A673 (cell line): ENCODE measurements around the gene SPPL2B. TPM values are rescaled to one million over a fixed set of nuclear protein-coding genes. Genes with fewer than 3 reads are reported as not detected.

Experiments
- BruUV-seq: library from RNA; stranded (reverse); fragments of 400-500 nt; replicated peaks from 2 replicates; lab custom pipeline; 2021; lab: Mats Ljungman, UMichigan
- CTCF ChIA-PET: fragments of 300-600 bp; sonication (Branson Sonifier 250); formaldehyde crosslinking; loops from one replicate; lab custom pipeline; 2022; ENCODE audit warnings: antibody characterized with exemption; lab: Charles Lee
- POLR2A ChIA-PET: fragments of 300-600 bp; sonication (Branson Sonifier 250); formaldehyde crosslinking; loops from one replicate; lab custom pipeline; 2022; ENCODE audit warnings: antibody characterized with exemption; ENCODE audit not compliant: low non-redundant PET; lab: Charles Lee
- DNase-seq: peaks from one replicate; pipeline ENCODE4 v3.0.0-alpha.2; 2015; ENCODE audit warnings: low spot score
- H3K27ac ChIP-seq: fragments of 200-600 bp; sonication (generic); 2 replicates; pipeline ENCODE4 v1.5.1; 2016; ENCODE audit warnings: mixed run types, low read depth, mild to moderate bottlenecking, mixed read lengths, antibody characterized with exemption, low read length; ENCODE audit not compliant: poor library complexity, severe bottlenecking
- H3K27me3 ChIP-seq: fragments of 200-600 bp; sonication (generic); replicated peaks from 2 replicates; pipeline ENCODE4 v1.6.1; 2017; ENCODE audit warnings: mixed run types, low read depth, mild to moderate bottlenecking, mixed read lengths, antibody characterized with exemption, low read length; ENCODE audit not compliant: insufficient read depth, poor library complexity
- H3K36me3 ChIP-seq: fragments of 200-600 bp; sonication (generic); 2 replicates; pipeline ENCODE4 v1.6.1; 2016; ENCODE audit warnings: mixed run types, mild to moderate bottlenecking, mixed read lengths, antibody characterized with exemption, low read length; ENCODE audit not compliant: insufficient read depth, poor library complexity, severe bottlenecking
- H3K4me1 ChIP-seq: fragments of 200-600 bp; sonication (generic); 2 replicates; pipeline ENCODE4 v1.6.1; 2017; ENCODE audit warnings: mixed run types, mild to moderate bottlenecking, mixed read lengths, antibody characterized with exemption, low read length; ENCODE audit not compliant: insufficient read depth, poor library complexity, severe bottlenecking
- H3K4me3 ChIP-seq: fragments of 200-600 bp; sonication (generic); 2 replicates; pipeline ENCODE4 v1.5.1; 2016; ENCODE audit warnings: low read depth, mixed run types, mild to moderate bottlenecking, mixed read lengths, low read length; ENCODE audit not compliant: poor library complexity, severe bottlenecking
- H3K9me3 ChIP-seq: fragments of 200-600 bp; sonication (generic); 2 replicates; pipeline ENCODE4 v1.6.1; 2016; ENCODE audit warnings: mixed run types, low read depth, mild to moderate bottlenecking, mixed read lengths, antibody characterized with exemption, low read length; ENCODE audit not compliant: poor library complexity, severe bottlenecking
- EZH2 ChIP-seq: fragments of 200-600 bp; sonication (generic); IDR thresholded peaks from 2 replicates; pipeline ENCODE4 v1.6.1; 2017; ENCODE audit warnings: borderline replicate concordance, low read depth, mild to moderate bottlenecking, mixed read lengths, antibody characterized with exemption, low read length; ENCODE audit not compliant: poor library complexity, severe bottlenecking
- intact Hi-C: fragments of 100-400 bp; cut with micrococcal nuclease; formaldehyde crosslinking; loops from one replicate; pipeline ENCODE4 v1.10.0; 2022; ENCODE audit not compliant: unreplicated experiment
- total RNA-seq: library from RNA; stranded (reverse); gene quantifications from 2 replicates; pipeline ENCODE4 v1.2.3, GENCODE V29; 2021
- TF ChIP-seq, protein P1 (sequence below): fragments of 300-800, 200-600 bp; sonication (generic); conservative IDR thresholded peaks from 2 replicates; pipeline ENCODE4 v1.5.1; 2017; ENCODE audit warnings: low read depth, mild to moderate bottlenecking, antibody characterized with exemption, low read length, moderate library complexity, mixed read lengths

Gene SPPL2B
- total RNA-seq, 1 experiment from 2014 or later = 86.8 TPM

DNA sequence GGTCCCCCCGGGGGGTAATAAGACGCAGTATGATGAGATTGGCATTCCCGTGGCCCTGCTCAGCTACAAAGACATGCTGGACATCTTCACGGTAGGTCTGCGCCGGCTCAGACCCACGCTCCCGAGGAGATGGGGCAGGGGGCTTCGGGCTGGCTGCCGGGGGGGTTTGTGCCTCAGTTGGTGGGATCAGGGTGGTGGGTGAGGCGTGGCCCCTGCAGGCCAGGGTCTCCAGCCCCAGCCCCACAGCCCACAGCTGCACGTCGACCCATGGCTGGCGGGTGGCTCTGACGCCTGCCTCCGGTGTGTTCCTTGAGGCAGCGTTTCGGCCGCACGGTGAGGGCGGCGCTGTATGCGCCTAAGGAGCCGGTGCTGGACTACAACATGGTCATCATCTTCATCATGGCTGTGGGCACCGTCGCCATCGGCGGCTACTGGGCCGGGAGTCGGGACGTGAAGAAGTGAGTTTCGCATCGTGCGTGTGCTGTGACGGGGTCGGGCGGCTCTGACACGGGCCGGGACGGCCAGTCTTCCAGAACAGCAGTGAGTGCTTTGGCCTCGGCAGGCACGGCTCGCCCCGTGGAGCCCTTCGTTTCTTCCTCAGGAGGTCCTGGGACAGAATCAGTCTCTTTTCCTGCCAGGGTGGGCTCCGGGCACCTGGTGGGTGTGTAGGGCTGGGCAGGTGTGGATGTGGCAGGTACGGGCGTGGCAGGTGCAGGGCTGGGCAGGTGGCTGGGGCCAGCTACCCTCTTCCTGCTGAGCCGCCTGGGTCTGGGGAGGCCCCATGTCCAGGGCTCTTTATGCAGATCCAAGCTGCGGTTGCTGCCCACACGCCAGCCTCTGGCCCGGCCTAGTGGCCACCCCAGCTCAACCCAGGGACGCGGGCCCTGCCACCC lies 10.5 kb downstream of the SPPL2B start:
- no peaks in the 10 kb centered on the region for H3K9me3 ChIP-seq
- H3K4me3 ChIP-seq = no peak overlapping the region
- H3K27me3 ChIP-seq = no peaks in the 10 kb centered on the region
- CTCF ChIA-PET = no interaction called here
- BruUV-seq = no TSS peak
- TF ChIP-seq, protein P1, sequence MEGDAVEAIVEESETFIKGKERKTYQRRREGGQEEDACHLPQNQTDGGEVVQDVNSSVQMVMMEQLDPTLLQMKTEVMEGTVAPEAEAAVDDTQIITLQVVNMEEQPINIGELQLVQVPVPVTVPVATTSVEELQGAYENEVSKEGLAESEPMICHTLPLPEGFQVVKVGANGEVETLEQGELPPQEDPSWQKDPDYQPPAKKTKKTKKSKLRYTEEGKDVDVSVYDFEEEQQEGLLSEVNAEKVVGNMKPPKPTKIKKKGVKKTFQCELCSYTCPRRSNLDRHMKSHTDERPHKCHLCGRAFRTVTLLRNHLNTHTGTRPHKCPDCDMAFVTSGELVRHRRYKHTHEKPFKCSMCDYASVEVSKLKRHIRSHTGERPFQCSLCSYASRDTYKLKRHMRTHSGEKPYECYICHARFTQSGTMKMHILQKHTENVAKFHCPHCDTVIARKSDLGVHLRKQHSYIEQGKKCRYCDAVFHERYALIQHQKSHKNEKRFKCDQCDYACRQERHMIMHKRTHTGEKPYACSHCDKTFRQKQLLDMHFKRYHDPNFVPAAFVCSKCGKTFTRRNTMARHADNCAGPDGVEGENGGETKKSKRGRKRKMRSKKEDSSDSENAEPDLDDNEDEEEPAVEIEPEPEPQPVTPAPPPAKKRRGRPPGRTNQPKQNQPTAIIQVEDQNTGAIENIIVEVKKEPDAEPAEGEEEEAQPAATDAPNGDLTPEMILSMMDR = no peak
- POLR2A ChIA-PET = no interaction called here
- intact Hi-C loops = no loop called here
- no peak overlapping the region for H3K27ac ChIP-seq
- H3K36me3 ChIP-seq = peaks cover 5% of the 10 kb centered on the region
- DNase-seq = no peak
- H3K4me1 ChIP-seq = no peaks in the 10 kb centered on the region

DNA sequence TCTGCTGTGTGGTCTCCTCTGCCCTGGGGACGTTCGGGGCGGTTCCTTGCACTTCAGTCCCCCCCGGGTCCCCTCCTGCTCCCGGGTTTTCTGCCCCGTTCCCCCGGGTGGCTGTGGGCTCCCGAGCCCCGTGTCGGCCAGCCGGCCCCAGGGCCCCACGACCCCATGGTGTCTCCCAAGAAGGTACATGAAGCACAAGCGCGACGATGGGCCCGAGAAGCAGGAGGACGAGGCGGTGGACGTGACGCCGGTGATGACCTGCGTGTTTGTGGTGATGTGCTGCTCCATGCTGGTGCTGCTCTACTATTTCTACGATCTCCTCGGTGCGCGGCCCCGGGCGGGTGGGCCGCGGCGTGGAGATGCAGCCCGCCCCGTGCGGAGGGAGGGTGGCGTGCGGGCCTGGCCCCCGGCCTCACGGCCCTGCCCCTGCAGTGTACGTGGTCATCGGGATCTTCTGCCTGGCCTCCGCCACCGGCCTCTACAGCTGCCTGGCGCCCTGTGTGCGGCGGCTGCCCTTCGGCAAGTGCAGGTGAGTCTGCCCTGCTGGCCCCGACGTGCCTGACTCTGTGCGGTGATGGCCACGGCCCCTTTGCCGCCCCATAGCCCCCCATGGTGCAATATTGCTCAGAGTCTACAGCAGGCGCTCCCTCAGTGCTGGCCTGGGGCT lies 11.3 kb downstream of the SPPL2B start:
- CTCF ChIA-PET = no interaction called here
- no peak overlapping the region for H3K4me3 ChIP-seq
- no peaks in the 10 kb centered on the region for H3K9me3 ChIP-seq
- intact Hi-C loops = no loop called here
- peaks cover 5% of the 10 kb centered on the region for H3K36me3 ChIP-seq
- no peaks in the 10 kb centered on the region for H3K4me1 ChIP-seq
- no TSS peak for BruUV-seq
- no peak for TF ChIP-seq EZH2
- TF ChIP-seq, protein P1 = no peak
- POLR2A ChIA-PET = no interaction called here
- H3K27ac ChIP-seq = no peak overlapping the region
- H3K27me3 ChIP-seq = no peaks in the 10 kb centered on the region
- no peak for DNase-seq

DNA sequence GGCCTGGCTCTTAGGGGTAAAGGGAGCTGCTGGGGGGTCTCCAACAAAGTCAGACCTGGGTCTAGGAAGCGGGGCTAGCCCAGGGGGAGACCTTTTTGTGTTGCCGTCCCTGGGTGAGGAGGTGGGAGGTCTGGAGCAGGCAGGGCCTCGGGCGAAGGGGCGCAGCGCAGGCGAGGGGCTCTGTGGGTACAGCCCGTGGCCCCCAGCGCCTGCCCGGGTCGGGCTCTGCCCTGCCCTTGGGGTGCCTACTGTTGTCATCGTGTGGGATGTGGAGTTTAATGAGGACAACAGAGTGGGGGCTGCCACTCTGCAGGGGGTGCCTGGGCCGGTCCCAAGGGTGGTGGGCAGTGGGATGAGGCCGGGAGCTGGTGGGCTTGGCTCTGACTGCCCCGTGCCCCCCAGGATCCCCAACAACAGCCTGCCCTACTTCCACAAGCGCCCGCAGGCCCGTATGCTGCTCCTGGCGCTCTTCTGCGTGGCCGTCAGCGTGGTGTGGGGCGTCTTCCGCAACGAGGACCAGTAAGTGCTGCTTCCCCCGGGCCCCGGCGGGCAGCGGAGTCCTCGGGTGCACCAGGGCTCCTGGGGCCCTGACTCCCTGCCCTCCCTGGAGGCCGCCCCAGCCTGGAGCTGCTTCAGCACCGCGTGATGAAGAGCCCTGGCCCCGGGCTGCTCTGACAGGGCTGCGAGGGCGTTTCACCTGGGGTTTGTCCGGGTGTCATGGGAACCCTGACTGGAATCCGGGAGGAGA lies 12.2 kb downstream of the SPPL2B start:
- TF ChIP-seq EZH2 = no peak
- TF ChIP-seq, protein P1 = no peak
- peaks cover 5% of the 10 kb centered on the region for H3K36me3 ChIP-seq
- DNase-seq = no peak
- CTCF ChIA-PET = no interaction called here
- BruUV-seq = no TSS peak
- no peak overlapping the region for H3K27ac ChIP-seq
- no peaks in the 10 kb centered on the region for H3K4me1 ChIP-seq
- intact Hi-C loops = no loop called here
- H3K9me3 ChIP-seq = no peaks in the 10 kb centered on the region
- no peak overlapping the region for H3K4me3 ChIP-seq
- no peaks in the 10 kb centered on the region for H3K27me3 ChIP-seq
- POLR2A ChIA-PET = no interaction called here
